ENCODE data around the gene ZNF133. TPM values are rescaled to one million over a fixed set of nuclear protein-coding genes. Genes with fewer than 3 reads are reported as not detected.
A peak's percentile ranks its signal among the peaks of the same experiment; 100 is the strongest.
"Not testable (repeated sequence)": the region's sequence is repeated elsewhere in the genome, so short reads cannot be mapped to it uniquely, and the experiment has no call there.

ZNF133 gene
- total RNA-seq, 1 donor from 2014 or later = 16.7 TPM

DNA sequence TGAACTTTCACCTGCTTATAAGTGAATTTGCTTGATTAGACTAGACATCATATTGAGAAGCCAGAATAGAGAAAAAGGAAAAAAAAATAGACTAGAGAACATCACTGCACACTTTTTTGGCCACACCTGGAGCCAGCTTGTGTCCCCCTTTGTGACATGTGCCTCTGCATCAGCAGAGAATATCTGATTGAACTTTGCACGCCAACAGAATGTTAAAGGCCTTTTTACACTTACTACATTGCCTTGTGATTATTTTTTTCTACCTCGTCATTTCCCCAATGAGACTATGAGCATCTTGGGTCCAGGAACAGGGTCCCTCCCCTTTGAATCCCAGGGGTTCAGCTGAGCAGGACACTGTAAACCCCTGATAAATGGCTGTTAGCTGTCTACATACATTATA, 17.2 kb upstream of the ZNF133 start:
- TF ChIP-seq, protein P1, sequence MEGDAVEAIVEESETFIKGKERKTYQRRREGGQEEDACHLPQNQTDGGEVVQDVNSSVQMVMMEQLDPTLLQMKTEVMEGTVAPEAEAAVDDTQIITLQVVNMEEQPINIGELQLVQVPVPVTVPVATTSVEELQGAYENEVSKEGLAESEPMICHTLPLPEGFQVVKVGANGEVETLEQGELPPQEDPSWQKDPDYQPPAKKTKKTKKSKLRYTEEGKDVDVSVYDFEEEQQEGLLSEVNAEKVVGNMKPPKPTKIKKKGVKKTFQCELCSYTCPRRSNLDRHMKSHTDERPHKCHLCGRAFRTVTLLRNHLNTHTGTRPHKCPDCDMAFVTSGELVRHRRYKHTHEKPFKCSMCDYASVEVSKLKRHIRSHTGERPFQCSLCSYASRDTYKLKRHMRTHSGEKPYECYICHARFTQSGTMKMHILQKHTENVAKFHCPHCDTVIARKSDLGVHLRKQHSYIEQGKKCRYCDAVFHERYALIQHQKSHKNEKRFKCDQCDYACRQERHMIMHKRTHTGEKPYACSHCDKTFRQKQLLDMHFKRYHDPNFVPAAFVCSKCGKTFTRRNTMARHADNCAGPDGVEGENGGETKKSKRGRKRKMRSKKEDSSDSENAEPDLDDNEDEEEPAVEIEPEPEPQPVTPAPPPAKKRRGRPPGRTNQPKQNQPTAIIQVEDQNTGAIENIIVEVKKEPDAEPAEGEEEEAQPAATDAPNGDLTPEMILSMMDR (IDR thresholded peaks at IDR 0.05) = no peak
- no peak overlapping the region for H3K27ac Mint-ChIP-seq (ENCODE audit: unreplicated experiment)
- peaks cover 51% of the 10 kb centered on the region for H3K27me3 Mint-ChIP-seq (ENCODE audit: low read depth)
- no peak overlapping the region for H3K4me3 Mint-ChIP-seq (ENCODE audit: unreplicated experiment)
- H3K9me3 Mint-ChIP-seq (ENCODE audit: low read depth) = no peaks in the 10 kb centered on the region
- DNase-seq (ENCODE audit: low spot score) = no peak
- H3K36me3 Mint-ChIP-seq (ENCODE audit: low read depth) = no peaks in the 10 kb centered on the region
- H3K4me1 Mint-ChIP-seq (ENCODE audit: low read depth) = no peaks in the 10 kb centered on the region

DNA sequence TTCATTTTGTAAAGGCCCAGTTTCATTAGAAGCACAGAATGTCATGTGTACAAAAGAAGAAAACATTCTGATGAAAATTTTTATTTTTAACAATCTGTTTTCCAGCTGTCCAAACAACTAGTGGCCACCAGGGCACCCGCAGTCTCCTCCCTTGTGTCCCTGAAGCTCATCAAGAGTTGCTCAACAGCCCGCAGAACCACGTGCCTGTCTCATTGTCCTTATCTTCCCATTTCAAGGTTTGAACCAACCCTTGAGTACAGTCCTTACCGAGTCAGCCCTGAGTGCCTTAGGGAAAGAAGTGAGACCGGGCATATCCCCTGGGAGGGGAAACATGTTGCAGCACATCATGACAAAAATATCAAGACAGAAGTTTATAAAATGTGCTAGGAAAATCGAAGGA, 15.9 kb upstream of the ZNF133 start:
- DNase-seq (ENCODE audit: low spot score) = no peak
- Mint-ChIP-seq H3K27ac (ENCODE audit: unreplicated experiment) (no peak overlapping the region), H3K9me3 (ENCODE audit: low read depth) (no peaks in the 10 kb centered on the region), H3K27me3 (ENCODE audit: low read depth) (peaks cover 47% of the 10 kb centered on the region), H3K36me3 (ENCODE audit: low read depth) (no peaks in the 10 kb centered on the region), H3K4me1 (ENCODE audit: low read depth) (no peaks in the 10 kb centered on the region), H3K4me3 (ENCODE audit: unreplicated experiment) (no peak overlapping the region)
- TF ChIP-seq, protein P1 (IDR thresholded peaks at IDR 0.05) = peak; percentile 36

DNA sequence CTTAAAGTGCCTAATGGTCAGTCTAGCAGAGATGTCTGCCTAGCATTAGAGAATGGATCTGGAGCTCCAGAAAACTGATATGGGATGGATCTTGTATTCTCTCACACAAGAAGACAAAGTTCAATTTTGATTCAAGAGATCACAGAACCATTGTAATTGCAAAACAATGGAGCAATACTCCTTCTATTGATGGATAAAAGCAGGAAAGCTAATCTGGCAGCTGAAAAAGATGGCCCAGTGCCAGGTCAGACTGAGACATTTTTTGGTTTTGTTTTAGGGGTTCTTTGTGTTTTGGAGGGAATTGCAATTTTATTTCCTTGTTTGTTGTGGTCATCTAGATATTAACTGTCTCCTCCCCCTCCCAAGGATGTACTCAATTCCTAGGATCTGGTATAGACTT, 14.6 kb upstream of the ZNF133 start:
- Mint-ChIP-seq H3K9me3 (ENCODE audit: low read depth) (no peaks in the 10 kb centered on the region), H3K4me3 (ENCODE audit: unreplicated experiment) (no peak overlapping the region), H3K27ac (ENCODE audit: unreplicated experiment) (no peak overlapping the region), H3K4me1 (ENCODE audit: low read depth) (no peaks in the 10 kb centered on the region), H3K36me3 (ENCODE audit: low read depth) (no peaks in the 10 kb centered on the region), H3K27me3 (ENCODE audit: low read depth) (peaks cover 39% of the 10 kb centered on the region)
- no peak for DNase-seq (ENCODE audit: low spot score)
- TF ChIP-seq, protein P1 (IDR thresholded peaks at IDR 0.05) = no peak

DNA sequence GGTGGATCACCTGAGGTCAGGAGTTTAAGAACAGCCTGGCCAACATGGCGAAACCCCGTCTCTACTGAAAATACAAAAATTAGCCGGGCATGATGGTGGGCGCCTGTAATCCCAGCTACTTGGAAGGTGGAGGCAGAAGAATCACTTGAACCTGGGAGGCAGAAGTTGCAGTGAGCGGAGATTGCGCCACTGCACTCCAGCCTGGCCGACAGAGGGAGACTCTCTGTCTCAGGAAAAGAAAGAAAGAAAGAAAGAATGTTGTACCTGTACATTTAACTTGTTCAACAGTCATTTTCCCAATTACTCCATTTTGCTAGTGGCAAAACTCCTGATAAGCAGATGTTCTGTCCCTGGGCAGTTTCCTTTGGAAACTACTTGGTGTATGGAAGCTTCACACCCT, 12.4 kb upstream of the ZNF133 start:
- peaks cover 45% of the 10 kb centered on the region for H3K27me3 Mint-ChIP-seq (ENCODE audit: low read depth)
- not testable (repeated sequence) for H3K9me3 Mint-ChIP-seq (ENCODE audit: low read depth); H3K4me3 Mint-ChIP-seq (ENCODE audit: unreplicated experiment); DNase-seq (ENCODE audit: low spot score); H3K27ac Mint-ChIP-seq (ENCODE audit: unreplicated experiment); H3K36me3 Mint-ChIP-seq (ENCODE audit: low read depth); H3K4me1 Mint-ChIP-seq (ENCODE audit: low read depth)

DNA sequence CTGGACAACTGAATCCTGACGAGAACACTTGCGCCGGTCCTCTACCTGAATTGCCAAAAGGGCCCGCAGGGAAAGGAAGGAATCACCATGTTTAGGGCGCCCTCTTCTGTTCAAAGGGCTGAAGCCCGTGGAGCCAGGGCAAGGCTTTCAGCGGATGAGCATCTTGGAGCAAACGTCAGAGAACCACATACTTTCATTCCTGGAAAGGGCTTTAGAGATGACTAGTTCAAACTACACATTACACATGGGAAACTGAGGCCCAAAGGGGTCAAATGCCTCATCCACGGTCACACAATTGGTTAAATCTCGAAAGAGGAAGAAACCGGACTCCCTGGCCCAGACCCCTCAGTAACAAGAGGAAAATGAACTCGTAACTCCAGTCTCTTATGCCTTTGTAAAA, 11.5 kb upstream of the ZNF133 start:
- Mint-ChIP-seq H3K4me1 (ENCODE audit: low read depth) (no peaks in the 10 kb centered on the region), H3K27ac (ENCODE audit: unreplicated experiment) (no peak overlapping the region), H3K36me3 (ENCODE audit: low read depth) (no peaks in the 10 kb centered on the region), H3K9me3 (ENCODE audit: low read depth) (no peaks in the 10 kb centered on the region), H3K4me3 (ENCODE audit: unreplicated experiment) (no peak overlapping the region), H3K27me3 (ENCODE audit: low read depth) (peaks cover 43% of the 10 kb centered on the region)
- no peak for DNase-seq (ENCODE audit: low spot score)
- TF ChIP-seq, protein P1 (IDR thresholded peaks at IDR 0.05) = peak; percentile 93

DNA sequence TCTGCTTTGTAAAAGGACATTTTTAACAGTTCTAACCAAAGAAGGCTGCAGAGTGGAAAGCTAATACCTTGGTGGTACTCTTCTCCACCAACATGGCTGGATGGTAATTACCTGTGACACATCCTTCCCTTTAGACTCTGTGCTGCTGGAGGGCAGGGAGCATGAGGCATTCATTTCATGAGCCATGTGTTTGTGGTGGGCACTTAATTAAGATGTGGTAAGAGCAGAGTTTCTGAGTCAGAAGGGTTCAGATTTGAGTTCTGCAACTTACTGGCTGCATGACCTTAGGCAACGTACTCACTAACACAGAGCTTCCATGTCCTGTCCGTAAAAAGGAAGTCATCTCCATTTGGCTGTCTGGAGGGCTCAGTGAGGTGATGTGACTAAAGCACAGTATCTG, 9.1 kb upstream of the ZNF133 start:
- Mint-ChIP-seq H3K36me3 (ENCODE audit: low read depth) (no peaks in the 10 kb centered on the region), H3K4me1 (ENCODE audit: low read depth) (no peaks in the 10 kb centered on the region), H3K27me3 (ENCODE audit: low read depth) (peaks cover 39% of the 10 kb centered on the region), H3K9me3 (ENCODE audit: low read depth) (peaks cover 6% of the 10 kb centered on the region), H3K27ac (ENCODE audit: unreplicated experiment) (no peak overlapping the region), H3K4me3 (ENCODE audit: unreplicated experiment) (no peak overlapping the region)
- TF ChIP-seq, protein P1 (IDR thresholded peaks at IDR 0.05) = no peak
- DNase-seq (ENCODE audit: low spot score) = no peak

All from chondrocyte (in vitro differentiated cells).